Measurements from ENCODE around the gene PTF1A.

The PTF1A gene

GRCh38 chr10:23187155-23187554, 5.0 kb upstream of the PTF1A start:
- FAIRE-seq, result no peak

DNA sequence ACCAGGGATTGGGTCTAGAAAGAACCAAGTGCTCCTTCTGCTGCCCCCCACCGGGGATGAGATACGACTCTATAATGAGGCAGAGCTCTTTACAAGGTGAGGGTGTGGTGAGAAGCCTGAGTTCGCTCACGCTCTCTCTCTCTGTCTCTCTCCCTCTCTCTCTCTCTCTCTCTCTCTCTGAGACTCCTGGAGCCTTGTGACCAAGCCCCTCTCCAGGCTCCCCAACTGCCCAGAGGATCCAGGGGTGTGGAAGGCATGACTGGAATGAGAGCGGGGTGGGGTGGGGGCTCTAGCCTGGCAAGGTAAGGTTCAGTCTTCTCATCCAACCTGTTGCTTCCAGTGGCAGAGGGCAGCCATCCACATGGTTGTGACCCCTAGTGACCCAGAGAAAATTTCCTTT, 3.1 kb upstream of the PTF1A start:
- no peak for FAIRE-seq

DNA sequence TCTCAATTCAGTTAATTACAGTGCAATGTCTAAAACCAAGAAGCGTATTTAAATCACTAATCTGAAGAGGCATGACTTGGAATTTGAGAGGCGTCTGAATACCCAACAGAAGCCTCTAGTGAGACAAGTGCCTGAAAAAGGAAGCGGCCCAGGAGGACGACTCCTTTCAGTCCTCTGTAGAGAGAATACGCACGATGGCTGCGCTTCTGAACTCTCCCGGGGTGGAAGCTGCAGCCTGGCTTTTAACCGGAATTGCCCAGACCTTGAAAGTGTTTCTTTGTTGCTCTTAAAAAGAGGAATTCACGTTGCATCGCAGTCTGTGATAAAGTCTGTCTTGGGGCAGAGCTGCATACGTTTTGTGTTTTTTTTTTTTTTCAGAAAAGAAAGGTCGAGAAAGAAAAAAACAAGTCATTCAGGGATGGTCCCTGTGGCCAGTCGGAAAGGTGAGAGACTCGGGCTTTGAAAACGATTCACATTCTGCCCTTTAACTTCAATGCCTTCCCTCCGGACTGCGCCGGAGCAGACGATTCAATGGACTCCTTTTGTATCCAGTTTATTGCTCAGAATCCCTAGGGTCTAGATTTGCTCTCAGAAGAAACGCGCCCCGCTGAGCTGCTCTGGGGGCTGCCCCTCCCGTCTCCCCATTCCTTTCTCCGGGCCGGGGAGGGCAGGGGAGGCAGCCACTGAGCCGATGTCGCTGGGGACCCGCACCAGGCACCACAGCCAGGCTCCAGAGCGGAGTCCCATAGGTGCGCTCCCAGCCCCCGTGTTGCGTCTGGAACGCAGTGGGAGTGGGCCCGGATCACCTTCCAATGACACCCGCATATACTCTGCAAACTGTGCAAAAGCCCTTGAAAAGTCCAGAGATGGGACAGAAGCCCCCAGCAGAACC, 994 bp upstream of the PTF1A start:
- no peak for FAIRE-seq

DNA sequence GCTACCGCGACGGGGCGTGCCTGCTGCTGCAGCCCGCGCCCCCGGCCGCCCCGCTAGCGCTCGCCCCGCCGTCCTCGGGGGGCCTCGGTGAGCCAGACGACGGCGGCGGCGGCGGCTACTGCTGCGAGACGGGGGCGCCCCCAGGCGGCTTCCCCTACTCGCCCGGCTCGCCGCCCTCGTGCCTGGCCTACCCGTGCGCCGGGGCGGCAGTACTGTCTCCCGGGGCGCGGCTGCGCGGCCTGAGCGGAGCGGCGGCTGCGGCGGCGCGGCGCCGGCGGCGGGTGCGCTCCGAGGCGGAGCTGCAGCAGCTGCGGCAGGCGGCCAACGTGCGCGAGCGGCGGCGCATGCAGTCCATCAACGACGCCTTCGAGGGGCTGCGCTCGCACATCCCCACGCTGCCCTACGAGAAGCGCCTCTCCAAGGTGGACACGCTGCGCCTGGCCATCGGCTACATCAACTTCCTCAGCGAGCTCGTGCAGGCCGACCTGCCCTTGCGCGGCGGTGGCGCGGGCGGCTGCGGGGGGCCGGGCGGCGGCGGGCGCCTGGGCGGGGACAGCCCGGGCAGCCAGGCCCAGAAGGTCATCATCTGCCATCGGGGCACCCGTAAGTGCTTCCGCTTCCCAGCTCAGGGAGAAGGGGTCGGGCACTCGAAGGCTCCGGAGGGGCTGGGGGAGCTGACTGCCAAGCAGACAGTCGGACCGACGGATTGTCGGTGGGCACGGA, 761 bp downstream of the PTF1A start:
- FAIRE-seq, result no peak

- FAIRE-seq, result no peak
Observed at GRCh38 chr10:23193435-23194074, 1.4 kb downstream of the PTF1A start.

GRCh38 chr10:23194471-23194965, 2.4 kb downstream of the PTF1A start:
- no peak for FAIRE-seq

GRCh38 chr10:23194966-23195845, 3.1 kb downstream of the PTF1A start:
- FAIRE-seq, result no peak

- FAIRE-seq, result no peak
Observed at GRCh38 chr10:23195846-23196600, 3.9 kb downstream of the PTF1A start.

- FAIRE-seq, result no peak
Observed at GRCh38 chr10:23196915-23197314, 4.8 kb downstream of the PTF1A start.

DNA sequence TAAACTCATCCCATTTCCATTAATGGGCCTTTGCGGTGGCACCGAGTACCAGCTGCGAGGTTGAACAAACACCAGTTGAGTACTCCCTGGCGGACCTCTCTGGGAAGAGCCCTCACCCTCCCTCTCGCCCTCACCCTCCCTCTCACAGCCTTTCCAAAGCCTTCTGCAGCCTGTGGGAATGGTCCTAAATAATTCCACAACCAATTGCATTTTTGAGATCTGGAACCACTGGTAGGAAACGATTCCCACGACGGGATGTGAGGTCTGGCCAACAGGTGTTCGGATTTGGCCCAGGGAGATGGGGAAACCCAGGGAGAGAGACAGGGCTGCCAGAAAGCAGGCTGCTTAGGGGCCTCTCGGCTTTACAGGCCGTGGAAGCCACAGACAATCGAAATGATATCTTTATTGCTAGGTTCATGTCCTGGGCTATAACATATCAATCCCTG, 5.3 kb downstream of the PTF1A start:
- no peak for FAIRE-seq

GRCh38 chr10:23198610-23198939, 6.5 kb downstream of the PTF1A start:
- FAIRE-seq, result no peak

DNA sequence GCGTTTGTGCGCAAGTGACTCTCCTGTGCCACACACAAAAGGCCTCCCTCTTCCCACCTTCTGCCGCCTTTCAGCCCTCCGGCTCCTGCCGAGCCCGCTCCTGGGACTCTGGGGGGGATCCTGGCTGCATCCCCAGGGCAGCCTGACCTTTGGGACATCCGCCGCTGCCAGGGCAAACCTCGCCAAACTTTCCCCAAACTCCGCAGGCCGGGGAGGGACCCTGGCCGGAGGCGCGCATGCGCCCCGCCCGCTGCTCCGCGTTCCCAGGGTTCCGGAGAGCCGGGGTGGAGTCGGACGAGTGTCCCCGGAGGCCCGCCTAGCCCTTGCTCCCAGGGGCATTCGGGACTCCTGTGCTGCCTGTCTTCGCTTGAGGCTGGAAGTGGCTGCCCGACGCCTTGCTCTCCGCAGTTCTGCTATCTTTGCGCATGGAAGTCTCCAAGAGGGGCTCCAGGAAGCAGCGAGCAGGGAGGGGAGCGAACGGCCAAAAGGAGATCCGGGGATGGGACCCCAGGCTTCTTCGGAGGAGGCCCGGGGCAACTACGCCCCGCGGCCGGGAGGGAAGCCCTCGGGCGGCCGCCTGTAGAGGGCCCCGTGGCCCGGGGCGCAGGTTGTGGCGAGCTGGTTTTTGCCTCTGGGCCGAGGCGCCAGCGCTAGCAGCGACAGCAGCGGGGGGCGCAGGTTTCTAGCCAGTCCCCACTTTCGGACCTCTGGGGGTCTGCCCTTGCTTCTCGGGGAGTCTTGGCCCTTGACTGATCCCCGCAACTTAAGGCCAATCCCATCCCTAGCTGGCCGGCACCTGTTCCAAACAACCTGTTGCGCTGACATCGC, 7.0 kb downstream of the PTF1A start:
- no peak for FAIRE-seq

- FAIRE-seq, result no peak
Observed at GRCh38 chr10:23199768-23200511, 7.8 kb downstream of the PTF1A start.

GRCh38 chr10:23200586-23200985, 8.5 kb downstream of the PTF1A start:
- no peak for FAIRE-seq

GRCh38 chr10:23200997-23201652, 9.0 kb downstream of the PTF1A start:
- no peak for FAIRE-seq

GRCh38 chr10:23201837-23202236, 9.7 kb downstream of the PTF1A start:
- no peak for FAIRE-seq

GRCh38 chr10:23202779-23203178, 10.7 kb downstream of the PTF1A start:
- FAIRE-seq, result no peak

DNA sequence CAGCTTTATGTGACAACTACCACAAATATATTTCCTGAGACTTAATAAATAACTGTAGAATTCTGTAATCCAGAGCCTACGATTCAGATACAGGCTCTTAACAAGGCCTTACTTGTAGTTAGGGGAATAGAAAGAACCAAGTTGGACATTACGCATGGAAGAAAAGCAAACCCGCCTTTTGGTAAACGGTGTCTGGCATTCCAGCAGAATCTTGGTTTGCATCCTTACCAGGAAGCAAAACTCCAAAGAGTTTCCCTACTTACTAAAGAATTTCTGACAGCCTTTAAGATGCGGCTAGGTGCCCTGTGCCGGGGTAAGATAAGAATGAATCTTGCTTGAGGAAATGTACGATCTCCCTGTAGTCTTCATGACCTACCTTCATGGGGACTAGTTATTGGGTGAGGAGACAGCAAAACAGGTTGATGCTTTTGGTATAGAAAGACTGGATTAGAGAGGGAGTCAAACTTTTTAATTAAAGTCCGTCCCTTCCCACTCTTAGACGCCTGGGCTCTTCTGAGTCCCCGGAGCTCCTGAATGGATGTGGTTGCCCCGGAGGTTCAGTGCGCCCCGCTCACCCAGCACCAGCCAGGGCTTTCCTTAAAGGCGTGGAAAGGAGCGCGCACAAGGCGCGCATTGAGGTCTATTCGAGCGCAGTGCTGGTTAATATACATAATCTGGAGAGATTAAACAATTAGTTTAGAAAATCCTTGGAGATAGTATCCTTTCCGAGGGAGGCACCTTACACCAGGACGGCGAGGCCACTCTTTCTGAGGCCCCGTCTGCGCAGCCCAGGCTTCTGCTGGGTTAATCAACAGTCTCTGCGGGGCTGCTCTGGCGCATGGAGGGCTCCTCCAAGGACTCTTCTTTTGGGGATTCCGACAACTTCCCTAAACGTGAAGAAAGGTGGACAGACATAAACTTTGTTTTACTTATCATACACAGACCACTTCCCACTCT, 11.5 kb downstream of the PTF1A start:
- no peak for FAIRE-seq
